H1 (cell line): Measurements from ENCODE around the gene MYH8. TPM values are rescaled to one million over a fixed set of nuclear protein-coding genes. Genes with fewer than 3 reads are reported as not detected.
A peak's percentile ranks its signal among the peaks of the same experiment; 100 is the strongest.

Experiments
- CTCF ChIA-PET: fragments of 300-600 bp; sonication (Branson Sonifier 250); formaldehyde crosslinking; loops from one replicate; lab custom pipeline; 2021; ENCODE audit not compliant: partially characterized antibody; lab: Charles Lee
- POLR2A ChIA-PET: fragments of 300-600 bp; sonication (Branson Sonifier 250); formaldehyde crosslinking; loops from one replicate; lab custom pipeline; 2021; ENCODE audit warnings: inconsistent platforms; ENCODE audit not compliant: partially characterized antibody; lab: Charles Lee
- DNase-seq, 2 experiments: peaks; one replicate each; pipeline versions ENCODE4 v3.0.0 to v3.0.0-alpha.2; 2010 to 2022; ENCODE audit warnings: low spot score in 2 of 2, low read depth in 1 of 2, mixed read lengths in 1 of 2
- FAIRE-seq: peaks from 2 replicates; lab custom pipeline; 2011; peaks lifted over from hg19 to GRCh38; lab: Jason Lieb, UNC
- H2AFZ ChIP-seq: 2 replicates; pipeline ENCODE4 v1.8.1; 2012; ENCODE audit warnings: low read length, inconsistent platforms
- H2AK5ac ChIP-seq: 2 replicates; pipeline ENCODE4 v1.6.1; 2013; ENCODE audit warnings: low read depth, low read length
- H2BK120ac ChIP-seq: replicated peaks from 2 replicates; pipeline ENCODE3; 2013; ENCODE audit warnings: low read depth, low read length, inconsistent platforms
- H2BK12ac ChIP-seq: 2 replicates; pipeline ENCODE4 v1.6.1; 2013; ENCODE audit warnings: low read depth, low read length
- H2BK15ac ChIP-seq: 2 replicates; pipeline ENCODE4 v1.6.1; 2013; ENCODE audit warnings: low read length
- H2BK20ac ChIP-seq: 2 replicates; pipeline ENCODE4 v1.6.1; 2013; ENCODE audit warnings: low read length
- H2BK5ac ChIP-seq: 2 replicates; pipeline ENCODE4 v1.6.1; 2013; ENCODE audit warnings: low read depth, low read length
- H3K14ac ChIP-seq: 2 replicates; pipeline ENCODE4 v1.6.1; 2013; ENCODE audit warnings: inconsistent platforms; ENCODE audit not compliant: insufficient read length
- H3K18ac ChIP-seq: 2 replicates; pipeline ENCODE4 v1.6.1; 2013; ENCODE audit warnings: low read length; ENCODE audit errors: extremely low read depth
- H3K23ac ChIP-seq: 2 replicates; pipeline ENCODE4 v1.6.1; 2013; ENCODE audit warnings: inconsistent platforms; ENCODE audit not compliant: insufficient read length
- H3K23me2 ChIP-seq: 2 replicates; pipeline ENCODE4 v1.6.1; 2013; ENCODE audit warnings: low read depth, low read length
- H3K27ac ChIP-seq: 2 replicates; pipeline ENCODE4 v1.6.1; 2011; ENCODE audit warnings: low read depth, low read length, inconsistent platforms
- H3K27me3 ChIP-seq, 4 experiments: replicated peaks in 1 of 4; 1 replicate in 1 of 4; 2 replicates in 3 of 4; pipeline versions ENCODE4 v1.6.1 to v1.8.1; 2011 to 2013; ENCODE audit warnings: low read length in 3 of 4, mild to moderate bottlenecking in 3 of 4, inconsistent platforms in 2 of 4, mixed read lengths in 2 of 4, moderate library complexity in 1 of 4; ENCODE audit not compliant: control insufficient read depth in 3 of 4, insufficient read depth in 3 of 4; ENCODE audit errors: extremely low read depth in 1 of 4
- H3K36me3 ChIP-seq, 4 experiments: 2 replicates each; pipeline versions ENCODE4 v1.6.1 to v1.8.1; 2011 to 2013; ENCODE audit warnings: mild to moderate bottlenecking in 4 of 4, low read length in 3 of 4, moderate library complexity in 2 of 4, control low read depth in 1 of 4, inconsistent platforms in 1 of 4; ENCODE audit not compliant: insufficient read depth in 4 of 4, control insufficient read depth in 2 of 4
- H3K4ac ChIP-seq: replicated peaks from 2 replicates; pipeline ENCODE3; 2013; ENCODE audit warnings: low read length, low read depth, mixed read lengths, inconsistent platforms; ENCODE audit not compliant: insufficient read length
- H3K4me1 ChIP-seq, 4 experiments: replicated peaks in 1 of 4; 1 replicate in 1 of 4; 2 replicates in 3 of 4; pipeline versions ENCODE4 v1.6.1 to v1.8.1; 2011 to 2013; ENCODE audit warnings: low read length in 3 of 4, inconsistent platforms in 2 of 4, mixed read lengths in 1 of 4; ENCODE audit not compliant: insufficient read depth in 4 of 4, control insufficient read depth in 3 of 4
- H3K4me2 ChIP-seq, 2 experiments: 2 replicates each; pipeline versions ENCODE4 v1.6.1 to v1.8.1; 2011 to 2013; ENCODE audit warnings: low read depth in 2 of 2, low read length in 2 of 2, control low read depth in 1 of 2, inconsistent platforms in 1 of 2, mild to moderate bottlenecking in 1 of 2; ENCODE audit not compliant: insufficient read depth in 1 of 2
- H3K4me3 ChIP-seq, 4 experiments: fragments of 200-600, 300-600 bp in 1 of 4; sonication (generic), shearing (Covaris generic), sonication (Bioruptor Twin) in 1 of 4; 2 replicates each; pipeline versions ENCODE4 v1.5.1 to v1.8.1; 2011 to 2016; ENCODE audit warnings: low read length in 4 of 4, low read depth in 3 of 4, control low read depth in 2 of 4, inconsistent platforms in 2 of 4, mild to moderate bottlenecking in 2 of 4, mixed read lengths in 1 of 4, moderate library complexity in 1 of 4; ENCODE audit not compliant: insufficient read depth in 2 of 4; ENCODE audit errors: extremely low read depth in 1 of 4
- H3K56ac ChIP-seq: replicated peaks from 2 replicates; pipeline ENCODE3; 2013; ENCODE audit warnings: low read depth, mild to moderate bottlenecking, mixed read lengths, low read length, inconsistent platforms; ENCODE audit not compliant: insufficient read length
- H3K79me1 ChIP-seq: 2 replicates; pipeline ENCODE4 v1.6.1; 2013; ENCODE audit warnings: low read depth, low read length, control low read depth
- H3K79me2 ChIP-seq, 2 experiments: 2 replicates each; pipeline versions ENCODE4 v1.6.1 to v1.8.1; 2012 to 2013; ENCODE audit warnings: low read length in 2 of 2, mild to moderate bottlenecking in 2 of 2, inconsistent platforms in 1 of 2; ENCODE audit not compliant: insufficient read depth in 2 of 2, control insufficient read depth in 1 of 2
- H3K9ac ChIP-seq, 4 experiments: replicated peaks in 1 of 4; 1 replicate in 1 of 4; 2 replicates in 3 of 4; pipeline versions ENCODE4 v1.6.1 to v1.8.1; 2011 to 2013; ENCODE audit warnings: low read depth in 3 of 4, low read length in 3 of 4, control low read depth in 2 of 4, mild to moderate bottlenecking in 2 of 4, moderate library complexity in 2 of 4, inconsistent platforms in 1 of 4; ENCODE audit errors: extremely low read depth in 1 of 4
- H3K9me3 ChIP-seq, 2 experiments: 2 replicates each; pipeline versions ENCODE4 v1.6.1 to v1.8.1; 2012 to 2013; ENCODE audit warnings: mild to moderate bottlenecking in 2 of 2, moderate library complexity in 2 of 2, control low read depth in 1 of 2, inconsistent platforms in 1 of 2, low read depth in 1 of 2, low read length in 1 of 2, mixed read lengths in 1 of 2; ENCODE audit not compliant: insufficient read depth in 2 of 2
- H4K20me1 ChIP-seq, 2 experiments: replicated peaks in 1 of 2; 2 replicates each; pipeline versions ENCODE3 to v1.8.1; 2011 to 2013; ENCODE audit warnings: inconsistent platforms in 2 of 2, low read length in 2 of 2, mild to moderate bottlenecking in 1 of 2; ENCODE audit not compliant: insufficient read depth in 2 of 2, control insufficient read depth in 1 of 2
- H4K5ac ChIP-seq: 2 replicates; pipeline ENCODE4 v1.6.1; 2013; ENCODE audit warnings: low read length, low read depth, mixed read lengths, inconsistent platforms; ENCODE audit not compliant: insufficient read length
- H4K8ac ChIP-seq: 2 replicates; pipeline ENCODE4 v1.8.0; 2013; ENCODE audit warnings: mild to moderate bottlenecking, moderate library complexity, low read length, inconsistent platforms; ENCODE audit not compliant: insufficient read depth; ENCODE audit errors: extremely low read depth
- H4K91ac ChIP-seq: replicated peaks from 2 replicates; pipeline ENCODE3; 2013; ENCODE audit warnings: low read length, mixed read lengths, inconsistent platforms; ENCODE audit not compliant: insufficient read length
- BRCA1 ChIP-seq: IDR thresholded peaks from 2 replicates; pipeline ENCODE4 v1.6.1; 2012; ENCODE audit warnings: low read depth, low read length, improper control_type of control experiment
- CTCF ChIP-seq, 3 experiments: IDR thresholded peaks; 1 replicate in 2 of 3; 2 replicates in 1 of 3; pipeline versions ENCODE4 v1.5.1 to v1.6.1; 2011; ENCODE audit warnings: low read length in 3 of 3, mild to moderate bottlenecking in 3 of 3, inconsistent platforms in 2 of 3, low read depth in 1 of 3, moderate library complexity in 1 of 3; ENCODE audit not compliant: insufficient read depth in 1 of 3; ENCODE audit errors: control extremely low read depth in 1 of 3
- HDAC6 ChIP-seq: IDR thresholded peaks from one replicate; pipeline ENCODE4 v1.7.1; 2012; ENCODE audit warnings: low read depth, mild to moderate bottlenecking, inconsistent platforms, low read length, moderate library complexity
- KDM5A ChIP-seq: fragments of 200-600 bp; IDR thresholded peaks from 2 replicates; pipeline ENCODE4 v1.7.1; 2012; ENCODE audit warnings: mild to moderate bottlenecking, low read length, inconsistent platforms, mixed read lengths
- MAFK ChIP-seq: IDR thresholded peaks from 2 replicates; pipeline ENCODE4 v1.6.1; 2012; ENCODE audit warnings: low read depth, mild to moderate bottlenecking, improper control_type of control experiment, low read length
- RAD21 ChIP-seq, 2 experiments: IDR thresholded peaks in 1 of 2; conservative IDR thresholded peaks in 1 of 2; 2 replicates each; pipeline ENCODE4 v1.6.1; 2011; ENCODE audit warnings: low read depth in 2 of 2, low read length in 2 of 2, improper control_type of control experiment in 1 of 2, inconsistent platforms in 1 of 2, mild to moderate bottlenecking in 1 of 2, moderate library complexity in 1 of 2
- WGBS, 2 experiments: shearing (Covaris generic) in 1 of 2; methylation state at CpG; one replicate each; pipeline versions ENCODE4 v1.1.6 to v1.1.7; 2013 to 2015; ENCODE audit warnings: low lambda C conversion rate in 2 of 2, mixed read lengths in 2 of 2, inconsistent platforms in 1 of 2, low coverage in 1 of 2, missing lambda C conversion rate in 1 of 2; ENCODE audit not compliant: insufficient replicate concordance in 2 of 2, insufficient coverage in 1 of 2, insufficient read length in 1 of 2; ENCODE audit errors: extremely low coverage in 1 of 2, missing lambda C conversion rate in 1 of 2; 5-methylcytosine and 5-hydroxymethylcytosine counted together
- polyA plus RNA-seq, 7 experiments: library from polyadenylated mRNA; depleted of rRNA in 3 of 7; stranded (reverse) in 5 of 7; unstranded in 2 of 7; fragments of >200 nt in 5 of 7; fragments of 200-250 nt in 2 of 7; gene quantifications; 1 replicate in 5 of 7; 2 replicates in 1 of 7; 4 replicates in 1 of 7; pipeline versions ENCODE4 v1.2.1 to v1.2.3, GENCODE V29; 2011 to 2013; ENCODE audit warnings: missing spikeins in 2 of 7, mixed read lengths in 2 of 7
- total RNA-seq: library from RNA; stranded (reverse); fragmentation: NEBNext Ultra II Directional; extraction: Animal tissue kit (Norgen Biotek cat#: 25700); gene quantifications from 2 replicates; pipeline ENCODE4 v1.2.1, GENCODE V29; 2021

The MYH8 gene
- total and polyA plus RNA-seq, 2 of the 8 experiments (the other 6 are each of a cell fraction or from before 2014, with no cell fraction given): not detected

GRCh38 chr17:10463402-10463801, 41.7 kb upstream of the MYH8 start:
- Histone ChIP-seq H3K56ac (no peak overlapping the region), H3K27me3 (no peaks in the 10 kb centered on the region), H3K18ac (no peak overlapping the region), H4K8ac (no peak overlapping the region), H3K9me3 (no peaks in the 10 kb centered on the region), H3K79me2 (no peaks in the 10 kb centered on the region), H4K20me1 (no peaks in the 10 kb centered on the region), H4K5ac (no peak overlapping the region), H3K23ac (no peak overlapping the region), H4K91ac (no peak overlapping the region), H3K4me1 (no peaks in the 10 kb centered on the region), H3K27ac (no peak overlapping the region)
- POLR2A ChIA-PET: no interaction called here
- FAIRE-seq: peak; percentile 24
- TF ChIP-seq HDAC6: no peak
- TF ChIP-seq BRCA1: no peak
- TF ChIP-seq CTCF (IDR thresholded peaks at IDR 0.05; ENCODE audit: control extremely low read depth in 1 of 3, insufficient read depth in 1 of 3, low read depth in 1 of 3, low read length in 3 of 3): peak in 2 of 3 experiments; percentile 20 to 42; a peak in 2 of 4 replicates
- no peak for TF ChIP-seq MAFK
- TF ChIP-seq RAD21 (IDR thresholded peaks at IDR 0.05 in 1 of 2, conservative IDR thresholded peaks at IDR 0.05 in 1 of 2; ENCODE audit: low read depth in 2 of 2, low read length in 2 of 2): peak in 1 of 2 experiments; percentile 16; a peak in 1 of 4 replicates
- no peak for TF ChIP-seq KDM5A
- TF ChIP-seq, all 59 proteins: peak for 2
- Histone ChIP-seq H3K4ac (no peak overlapping the region), H3K4me2 (no peak overlapping the region), H3K9ac (no peak overlapping the region), H2BK12ac (no peak overlapping the region), H2BK20ac (no peak overlapping the region), H2AK5ac (no peak overlapping the region), H3K79me1 (no peaks in the 10 kb centered on the region), H2BK120ac (no peak overlapping the region), H3K23me2 (no peaks in the 10 kb centered on the region), H2BK5ac (no peak overlapping the region), H2AFZ (no peak overlapping the region), H3K14ac (no peak overlapping the region), H3K36me3 (no peaks in the 10 kb centered on the region), H2BK15ac (no peak overlapping the region), H3K4me3 (no peak overlapping the region)
- CTCF ChIA-PET: interaction anchor here (0.6 to 3.3 kb wide), 13 partner anchors 9 to 685 kb away, joined by 3 to 16 read pairs (median 4); no protein-coding TSS in a partner anchor
- no peak for DNase-seq
- 80% methylated on average over 4 of the region's 4 CpGs; no CpG with 5 or more reads in 1 of the 2 experiments for WGBS, 2 experiments
